ENCODE measurements around the gene MAP3K20.

- TF ChIP-seq POLR2A (IDR thresholded peaks at IDR 0.05; ENCODE audit: low read depth, low read length): no peak
- no peak for TF ChIP-seq TAF1 (IDR thresholded peaks at IDR 0.05; ENCODE audit: borderline replicate concordance, low read depth, low read length)
These were observed 189.1 kb downstream of the MAP3K20 start for GRCh38 chr2:173264603-173265366.
